ENCODE measurements around the gene GNA12. TPM values are rescaled to one million over a fixed set of nuclear protein-coding genes. Genes with fewer than 3 reads are reported as not detected.
A peak's percentile ranks its signal among the peaks of the same experiment; 100 is the strongest.

GNA12 gene
- total and polyA plus RNA-seq, 10 of the 15 experiments (the other 5 are each of a cell fraction or from before 2014, with no cell fraction given): 1.9 to 51.8 (median 12.6) TPM

DNA sequence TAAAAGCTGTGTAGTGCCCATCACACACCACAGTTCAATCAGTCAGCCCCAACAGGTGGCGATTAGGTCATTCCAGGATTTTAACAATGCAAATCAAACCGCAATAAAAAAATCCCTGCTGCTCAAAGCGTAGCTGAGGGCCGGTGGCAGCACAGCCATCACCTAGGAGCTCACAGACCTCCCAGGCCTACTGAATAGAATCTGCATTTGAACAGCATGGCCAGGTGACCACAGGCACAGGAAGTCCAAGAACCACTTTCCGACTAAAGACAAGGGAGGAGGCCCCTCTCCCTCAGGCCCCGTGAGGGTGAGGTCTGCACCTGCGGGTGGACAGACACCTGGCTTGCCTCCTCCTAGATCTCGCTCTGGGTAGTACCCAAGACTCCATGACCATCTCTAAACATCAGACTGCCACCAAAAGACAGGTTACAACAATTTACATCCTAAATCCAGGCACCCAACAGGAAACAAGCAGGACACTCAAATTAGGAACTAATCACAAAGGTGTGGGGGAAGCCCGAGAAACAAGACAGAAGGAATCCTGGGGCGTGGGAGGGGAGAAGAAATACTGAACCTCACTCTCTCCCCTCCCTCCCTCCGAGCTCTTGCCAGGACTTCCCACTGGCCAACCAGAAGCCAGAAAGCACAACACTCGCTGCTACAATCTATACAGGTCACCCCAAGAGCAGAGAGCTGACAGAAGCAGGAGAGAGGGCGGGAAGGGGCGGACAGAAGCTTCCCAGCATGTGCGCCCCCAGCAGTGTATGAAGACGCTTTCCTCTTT lies 19.2 kb downstream of the GNA12 start (continued):
- TF ChIP-seq ETV6 (conservative IDR thresholded peaks at IDR 0.05 in 1 of 2, IDR thresholded peaks at IDR 0.05 in 1 of 2; ENCODE audit: borderline replicate concordance in 1 of 2, low read depth in 1 of 2) (peak in 1 of 2 experiments; percentile 54; a peak in 1 of 4 replicates), NRF1 (conservative IDR thresholded peaks at IDR 0.05; ENCODE audit: low read depth, low read length) (no peak), HCFC1 (IDR thresholded peaks at IDR 0.05; ENCODE audit: low read length) (no peak), SUZ12 (IDR thresholded peaks at IDR 0.05; ENCODE audit: unreplicated experiment) (no peak), SMAD1 (IDR thresholded peaks at IDR 0.05; ENCODE audit: low read depth, partially characterized antibody) (no peak), ZNF622 (IDR thresholded peaks at IDR 0.05) (no peak), ZBTB11 (CRISPR knock-in tag; IDR thresholded peaks at IDR 0.05) (no peak), TBL1XR1 (IDR thresholded peaks at IDR 0.05; ENCODE audit: low read depth, low read length) (no peak), SRF (IDR thresholded peaks at IDR 0.05; ENCODE audit: low read depth in 2 of 2, low read length in 2 of 2) (no peak), NR2F1 (conservative IDR thresholded peaks at IDR 0.05) (no peak), CEBPB (IDR thresholded peaks at IDR 0.05; ENCODE audit: borderline replicate concordance in 1 of 2, low read depth in 2 of 2, low read length in 2 of 2) (no peak), IRF3 (IDR thresholded peaks at IDR 0.05) (no peak), HDAC2 (IDR thresholded peaks at IDR 0.05) (no peak), ASH2L (IDR thresholded peaks at IDR 0.05; ENCODE audit: borderline replicate concordance, low read depth) (no peak), NBN (IDR thresholded peaks at IDR 0.05) (0 out of 2 replicates have a peak, but pooled peaks have one; percentile 27)
- TF ChIP-seq, protein P1, sequence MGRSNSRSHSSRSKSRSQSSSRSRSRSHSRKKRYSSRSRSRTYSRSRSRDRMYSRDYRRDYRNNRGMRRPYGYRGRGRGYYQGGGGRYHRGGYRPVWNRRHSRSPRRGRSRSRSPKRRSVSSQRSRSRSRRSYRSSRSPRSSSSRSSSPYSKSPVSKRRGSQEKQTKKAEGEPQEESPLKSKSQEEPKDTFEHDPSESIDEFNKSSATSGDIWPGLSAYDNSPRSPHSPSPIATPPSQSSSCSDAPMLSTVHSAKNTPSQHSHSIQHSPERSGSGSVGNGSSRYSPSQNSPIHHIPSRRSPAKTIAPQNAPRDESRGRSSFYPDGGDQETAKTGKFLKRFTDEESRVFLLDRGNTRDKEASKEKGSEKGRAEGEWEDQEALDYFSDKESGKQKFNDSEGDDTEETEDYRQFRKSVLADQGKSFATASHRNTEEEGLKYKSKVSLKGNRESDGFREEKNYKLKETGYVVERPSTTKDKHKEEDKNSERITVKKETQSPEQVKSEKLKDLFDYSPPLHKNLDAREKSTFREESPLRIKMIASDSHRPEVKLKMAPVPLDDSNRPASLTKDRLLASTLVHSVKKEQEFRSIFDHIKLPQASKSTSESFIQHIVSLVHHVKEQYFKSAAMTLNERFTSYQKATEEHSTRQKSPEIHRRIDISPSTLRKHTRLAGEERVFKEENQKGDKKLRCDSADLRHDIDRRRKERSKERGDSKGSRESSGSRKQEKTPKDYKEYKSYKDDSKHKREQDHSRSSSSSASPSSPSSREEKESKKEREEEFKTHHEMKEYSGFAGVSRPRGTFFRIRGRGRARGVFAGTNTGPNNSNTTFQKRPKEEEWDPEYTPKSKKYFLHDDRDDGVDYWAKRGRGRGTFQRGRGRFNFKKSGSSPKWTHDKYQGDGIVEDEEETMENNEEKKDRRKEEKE (IDR thresholded peaks at IDR 0.05): no peak
- TF ChIP-seq, protein P2, sequence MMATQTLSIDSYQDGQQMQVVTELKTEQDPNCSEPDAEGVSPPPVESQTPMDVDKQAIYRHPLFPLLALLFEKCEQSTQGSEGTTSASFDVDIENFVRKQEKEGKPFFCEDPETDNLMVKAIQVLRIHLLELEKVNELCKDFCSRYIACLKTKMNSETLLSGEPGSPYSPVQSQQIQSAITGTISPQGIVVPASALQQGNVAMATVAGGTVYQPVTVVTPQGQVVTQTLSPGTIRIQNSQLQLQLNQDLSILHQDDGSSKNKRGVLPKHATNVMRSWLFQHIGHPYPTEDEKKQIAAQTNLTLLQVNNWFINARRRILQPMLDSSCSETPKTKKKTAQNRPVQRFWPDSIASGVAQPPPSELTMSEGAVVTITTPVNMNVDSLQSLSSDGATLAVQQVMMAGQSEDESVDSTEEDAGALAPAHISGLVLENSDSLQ (IDR thresholded peaks at IDR 0.05): peak; percentile 34; the same call in 1 of the 2 replicates
- TF ChIP-seq, protein P3, sequence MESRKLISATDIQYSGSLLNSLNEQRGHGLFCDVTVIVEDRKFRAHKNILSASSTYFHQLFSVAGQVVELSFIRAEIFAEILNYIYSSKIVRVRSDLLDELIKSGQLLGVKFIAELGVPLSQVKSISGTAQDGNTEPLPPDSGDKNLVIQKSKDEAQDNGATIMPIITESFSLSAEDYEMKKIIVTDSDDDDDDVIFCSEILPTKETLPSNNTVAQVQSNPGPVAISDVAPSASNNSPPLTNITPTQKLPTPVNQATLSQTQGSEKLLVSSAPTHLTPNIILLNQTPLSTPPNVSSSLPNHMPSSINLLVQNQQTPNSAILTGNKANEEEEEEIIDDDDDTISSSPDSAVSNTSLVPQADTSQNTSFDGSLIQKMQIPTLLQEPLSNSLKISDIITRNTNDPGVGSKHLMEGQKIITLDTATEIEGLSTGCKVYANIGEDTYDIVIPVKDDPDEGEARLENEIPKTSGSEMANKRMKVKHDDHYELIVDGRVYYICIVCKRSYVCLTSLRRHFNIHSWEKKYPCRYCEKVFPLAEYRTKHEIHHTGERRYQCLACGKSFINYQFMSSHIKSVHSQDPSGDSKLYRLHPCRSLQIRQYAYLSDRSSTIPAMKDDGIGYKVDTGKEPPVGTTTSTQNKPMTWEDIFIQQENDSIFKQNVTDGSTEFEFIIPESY (IDR thresholded peaks at IDR 0.05): no peak
